PC-9 (cell line): Measurements from ENCODE around the gene TSPAN18.

ENCODE experiments used
- EZH2 ChIP-seq: fragments of 200-600 bp; sonication (generic); IDR thresholded peaks from 2 replicates; pipeline ENCODE4 v1.8.0; 2017; ENCODE audit warnings: antibody characterized with exemption, low read depth
- TF ChIP-seq, protein P1 (sequence below): fragments of 200-600 bp; sonication (generic); conservative IDR thresholded peaks from 2 replicates; pipeline ENCODE4 v1.6.1; 2017; ENCODE audit warnings: mixed run types, antibody characterized with exemption, mild to moderate bottlenecking, moderate library complexity

DNA sequence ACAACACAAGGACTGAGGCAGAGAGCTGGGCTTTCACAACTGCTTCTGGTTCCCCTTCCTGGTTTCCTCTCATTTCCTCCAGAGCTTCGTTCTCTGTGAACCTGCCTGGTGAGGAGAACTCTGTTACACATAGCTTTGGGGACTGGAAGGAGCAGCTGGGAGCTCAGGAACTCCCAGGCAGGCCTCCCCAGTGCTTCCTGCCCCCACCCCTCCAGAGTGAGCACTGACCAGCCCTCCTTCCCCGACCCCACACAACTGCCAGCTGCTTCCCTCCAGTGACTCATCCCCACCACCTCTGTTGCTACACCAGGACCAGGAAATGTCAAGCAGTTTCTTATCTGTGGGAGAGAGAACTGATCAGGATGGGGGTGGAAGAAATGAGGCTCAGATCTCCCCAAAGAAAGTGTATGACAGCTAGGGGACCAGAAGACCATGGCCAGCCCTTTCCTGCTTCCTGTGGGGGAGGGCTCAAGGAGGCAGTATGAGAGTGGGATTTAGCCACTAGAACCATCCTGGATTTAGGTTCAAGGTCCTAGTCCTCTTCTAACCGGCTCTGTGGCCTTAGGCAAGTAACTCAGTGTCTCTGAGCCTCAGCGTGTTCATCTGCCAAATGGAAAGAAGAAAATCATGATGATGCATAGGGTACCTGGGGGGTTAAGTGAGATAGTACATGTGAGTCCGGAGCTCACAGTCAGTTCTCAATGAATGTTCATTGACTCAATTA lies 228.4 kb downstream of the TSPAN18 start:
- TF ChIP-seq, protein P1, sequence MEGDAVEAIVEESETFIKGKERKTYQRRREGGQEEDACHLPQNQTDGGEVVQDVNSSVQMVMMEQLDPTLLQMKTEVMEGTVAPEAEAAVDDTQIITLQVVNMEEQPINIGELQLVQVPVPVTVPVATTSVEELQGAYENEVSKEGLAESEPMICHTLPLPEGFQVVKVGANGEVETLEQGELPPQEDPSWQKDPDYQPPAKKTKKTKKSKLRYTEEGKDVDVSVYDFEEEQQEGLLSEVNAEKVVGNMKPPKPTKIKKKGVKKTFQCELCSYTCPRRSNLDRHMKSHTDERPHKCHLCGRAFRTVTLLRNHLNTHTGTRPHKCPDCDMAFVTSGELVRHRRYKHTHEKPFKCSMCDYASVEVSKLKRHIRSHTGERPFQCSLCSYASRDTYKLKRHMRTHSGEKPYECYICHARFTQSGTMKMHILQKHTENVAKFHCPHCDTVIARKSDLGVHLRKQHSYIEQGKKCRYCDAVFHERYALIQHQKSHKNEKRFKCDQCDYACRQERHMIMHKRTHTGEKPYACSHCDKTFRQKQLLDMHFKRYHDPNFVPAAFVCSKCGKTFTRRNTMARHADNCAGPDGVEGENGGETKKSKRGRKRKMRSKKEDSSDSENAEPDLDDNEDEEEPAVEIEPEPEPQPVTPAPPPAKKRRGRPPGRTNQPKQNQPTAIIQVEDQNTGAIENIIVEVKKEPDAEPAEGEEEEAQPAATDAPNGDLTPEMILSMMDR: no peak
- TF ChIP-seq EZH2: no peak
